ENCODE measurements around the gene RASGRP1.

RASGRP1 gene

GRCh38 chr15:38496151-38496550, 68.5 kb downstream of the RASGRP1 start:
- no peak for DNase-seq

GRCh38 chr15:38490242-38490922, 74.2 kb downstream of the RASGRP1 start:
- DNase-seq, result no peak

- no peak for DNase-seq
Observed at GRCh38 chr15:38487378-38487777, 77.2 kb downstream of the RASGRP1 start.

GRCh38 chr15:38486936-38487335, 77.7 kb downstream of the RASGRP1 start:
- DNase-seq, result no peak

GRCh38 chr15:38482572-38482971, 82.0 kb downstream of the RASGRP1 start:
- DNase-seq, result no peak

- DNase-seq, result no peak
Observed at GRCh38 chr15:38481761-38482160, 82.9 kb downstream of the RASGRP1 start.

GRCh38 chr15:38481113-38481512, 83.5 kb downstream of the RASGRP1 start:
- DNase-seq, result no peak

GRCh38 chr15:38479756-38480155, 84.9 kb downstream of the RASGRP1 start:
- DNase-seq, result no peak

GRCh38 chr15:38479266-38479665, 85.3 kb downstream of the RASGRP1 start:
- no peak for DNase-seq

- no peak for DNase-seq
Observed at GRCh38 chr15:38477637-38478036, 87.0 kb downstream of the RASGRP1 start.

GRCh38 chr15:38476120-38476519, 88.5 kb downstream of the RASGRP1 start:
- DNase-seq, result no peak

- DNase-seq, result no peak
Observed at GRCh38 chr15:38475361-38475760, 89.3 kb downstream of the RASGRP1 start.

GRCh38 chr15:38474155-38474757, 90.4 kb downstream of the RASGRP1 start:
- peak; percentile 69 for DNase-seq

- no peak for DNase-seq
Observed at GRCh38 chr15:38471974-38472373, 92.6 kb downstream of the RASGRP1 start.

- no peak for DNase-seq
Observed at GRCh38 chr15:38470816-38471215, 93.8 kb downstream of the RASGRP1 start.

GRCh38 chr15:38464675-38465074, 99.9 kb downstream of the RASGRP1 start:
- DNase-seq, result no peak

GRCh38 chr15:38463893-38464292, 100.7 kb downstream of the RASGRP1 start:
- DNase-seq, result no peak

- no peak for DNase-seq
Observed at GRCh38 chr15:38461066-38461833, 103.4 kb downstream of the RASGRP1 start.

- no peak for DNase-seq
Observed at GRCh38 chr15:38460543-38460942, 104.1 kb downstream of the RASGRP1 start.

GRCh38 chr15:38459480-38459879, 105.1 kb downstream of the RASGRP1 start:
- no peak for DNase-seq

GRCh38 chr15:38458646-38459045, 106.0 kb downstream of the RASGRP1 start:
- DNase-seq, result no peak

- no peak for DNase-seq
Observed at GRCh38 chr15:38455092-38455491, 109.5 kb downstream of the RASGRP1 start.

- no peak for DNase-seq
Observed at GRCh38 chr15:38454696-38455090, 109.9 kb downstream of the RASGRP1 start.
